ENCODE data around the gene IFIH1.
A peak's percentile ranks its signal among the peaks of the same experiment; 100 is the strongest.

Gene IFIH1

GRCh38 chr2:162277381-162277780 is 41.1 kb downstream of the IFIH1 start:
- H3K27me3 ChIP-seq (ENCODE audit: insufficient read depth, poor library complexity, severe bottlenecking): no peaks in the 10 kb centered on the region
- DNase-seq (ENCODE audit: low read depth in 1 of 2, low spot score in 1 of 2): no peak
- H3K4me3 ChIP-seq (replicated peaks; ENCODE audit: insufficient read depth, low read length): no peak overlapping the region
- no peak for TF ChIP-seq GABPA (IDR thresholded peaks at IDR 0.05; ENCODE audit: low read depth)
- TF ChIP-seq SPI1 (IDR thresholded peaks at IDR 0.05; ENCODE audit: borderline replicate concordance, low read depth): peak; percentile 46; the same call in 1 of the 2 replicates
- TF ChIP-seq, protein P1, sequence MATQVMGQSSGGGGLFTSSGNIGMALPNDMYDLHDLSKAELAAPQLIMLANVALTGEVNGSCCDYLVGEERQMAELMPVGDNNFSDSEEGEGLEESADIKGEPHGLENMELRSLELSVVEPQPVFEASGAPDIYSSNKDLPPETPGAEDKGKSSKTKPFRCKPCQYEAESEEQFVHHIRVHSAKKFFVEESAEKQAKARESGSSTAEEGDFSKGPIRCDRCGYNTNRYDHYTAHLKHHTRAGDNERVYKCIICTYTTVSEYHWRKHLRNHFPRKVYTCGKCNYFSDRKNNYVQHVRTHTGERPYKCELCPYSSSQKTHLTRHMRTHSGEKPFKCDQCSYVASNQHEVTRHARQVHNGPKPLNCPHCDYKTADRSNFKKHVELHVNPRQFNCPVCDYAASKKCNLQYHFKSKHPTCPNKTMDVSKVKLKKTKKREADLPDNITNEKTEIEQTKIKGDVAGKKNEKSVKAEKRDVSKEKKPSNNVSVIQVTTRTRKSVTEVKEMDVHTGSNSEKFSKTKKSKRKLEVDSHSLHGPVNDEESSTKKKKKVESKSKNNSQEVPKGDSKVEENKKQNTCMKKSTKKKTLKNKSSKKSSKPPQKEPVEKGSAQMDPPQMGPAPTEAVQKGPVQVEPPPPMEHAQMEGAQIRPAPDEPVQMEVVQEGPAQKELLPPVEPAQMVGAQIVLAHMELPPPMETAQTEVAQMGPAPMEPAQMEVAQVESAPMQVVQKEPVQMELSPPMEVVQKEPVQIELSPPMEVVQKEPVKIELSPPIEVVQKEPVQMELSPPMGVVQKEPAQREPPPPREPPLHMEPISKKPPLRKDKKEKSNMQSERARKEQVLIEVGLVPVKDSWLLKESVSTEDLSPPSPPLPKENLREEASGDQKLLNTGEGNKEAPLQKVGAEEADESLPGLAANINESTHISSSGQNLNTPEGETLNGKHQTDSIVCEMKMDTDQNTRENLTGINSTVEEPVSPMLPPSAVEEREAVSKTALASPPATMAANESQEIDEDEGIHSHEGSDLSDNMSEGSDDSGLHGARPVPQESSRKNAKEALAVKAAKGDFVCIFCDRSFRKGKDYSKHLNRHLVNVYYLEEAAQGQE (IDR thresholded peaks at IDR 0.05; ENCODE audit: insufficient replicate concordance, low read depth): no peak
- TF ChIP-seq, protein P2, sequence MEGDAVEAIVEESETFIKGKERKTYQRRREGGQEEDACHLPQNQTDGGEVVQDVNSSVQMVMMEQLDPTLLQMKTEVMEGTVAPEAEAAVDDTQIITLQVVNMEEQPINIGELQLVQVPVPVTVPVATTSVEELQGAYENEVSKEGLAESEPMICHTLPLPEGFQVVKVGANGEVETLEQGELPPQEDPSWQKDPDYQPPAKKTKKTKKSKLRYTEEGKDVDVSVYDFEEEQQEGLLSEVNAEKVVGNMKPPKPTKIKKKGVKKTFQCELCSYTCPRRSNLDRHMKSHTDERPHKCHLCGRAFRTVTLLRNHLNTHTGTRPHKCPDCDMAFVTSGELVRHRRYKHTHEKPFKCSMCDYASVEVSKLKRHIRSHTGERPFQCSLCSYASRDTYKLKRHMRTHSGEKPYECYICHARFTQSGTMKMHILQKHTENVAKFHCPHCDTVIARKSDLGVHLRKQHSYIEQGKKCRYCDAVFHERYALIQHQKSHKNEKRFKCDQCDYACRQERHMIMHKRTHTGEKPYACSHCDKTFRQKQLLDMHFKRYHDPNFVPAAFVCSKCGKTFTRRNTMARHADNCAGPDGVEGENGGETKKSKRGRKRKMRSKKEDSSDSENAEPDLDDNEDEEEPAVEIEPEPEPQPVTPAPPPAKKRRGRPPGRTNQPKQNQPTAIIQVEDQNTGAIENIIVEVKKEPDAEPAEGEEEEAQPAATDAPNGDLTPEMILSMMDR (IDR thresholded peaks at IDR 0.05; ENCODE audit: insufficient read depth, low read length): no peak
- H3K27ac ChIP-seq (replicated peaks): no peak overlapping the region

GRCh38 chr2:162267996-162268395 is 50.5 kb downstream of the IFIH1 start:
- Histone ChIP-seq H3K4me3 (replicated peaks; ENCODE audit: insufficient read depth, low read length) (no peak overlapping the region), H3K27me3 (ENCODE audit: insufficient read depth, poor library complexity, severe bottlenecking) (no peaks in the 10 kb centered on the region), H3K27ac (replicated peaks) (no peak overlapping the region)
- DNase-seq (ENCODE audit: low read depth in 1 of 2, low spot score in 1 of 2): no peak
- TF ChIP-seq SPI1 (IDR thresholded peaks at IDR 0.05; ENCODE audit: borderline replicate concordance, low read depth) (no peak), POLR2AphosphoS5 (IDR thresholded peaks at IDR 0.05; ENCODE audit: low read depth) (no peak), GABPA (IDR thresholded peaks at IDR 0.05; ENCODE audit: low read depth) (no peak)
- TF ChIP-seq, protein P1 (IDR thresholded peaks at IDR 0.05; ENCODE audit: insufficient replicate concordance, low read depth): no peak
- TF ChIP-seq, protein P2 (IDR thresholded peaks at IDR 0.05; ENCODE audit: insufficient read depth, low read length): no peak

DNA sequence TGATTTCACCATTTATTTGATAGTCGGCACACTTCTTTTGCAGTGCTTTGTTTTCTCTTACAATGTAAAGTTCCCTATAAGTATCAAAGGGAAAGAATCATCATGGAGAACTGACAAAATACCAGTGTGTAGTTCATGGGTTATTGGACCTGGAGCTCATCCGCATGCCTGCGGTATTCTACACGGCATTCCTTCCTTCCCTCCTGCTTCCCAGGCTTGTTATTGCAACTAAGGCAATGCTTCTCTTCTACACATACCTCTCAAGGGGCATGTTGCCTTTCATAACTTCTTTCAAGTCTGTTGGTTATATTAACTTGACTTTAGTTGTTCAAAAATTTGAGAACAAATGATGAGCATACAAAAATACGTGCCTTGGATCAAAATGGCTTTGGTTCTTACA is 51.0 kb downstream of the IFIH1 start:
- DNase-seq (ENCODE audit: low read depth in 1 of 2, low spot score in 1 of 2): no peak
- H3K27ac ChIP-seq (replicated peaks): no peak overlapping the region
- TF ChIP-seq, protein P2 (IDR thresholded peaks at IDR 0.05; ENCODE audit: insufficient read depth, low read length): no peak
- TF ChIP-seq SPI1 (IDR thresholded peaks at IDR 0.05; ENCODE audit: borderline replicate concordance, low read depth) (no peak), POLR2AphosphoS5 (IDR thresholded peaks at IDR 0.05; ENCODE audit: low read depth) (no peak), GABPA (IDR thresholded peaks at IDR 0.05; ENCODE audit: low read depth) (no peak)
- TF ChIP-seq, protein P1 (IDR thresholded peaks at IDR 0.05; ENCODE audit: insufficient replicate concordance, low read depth): no peak
- no peak overlapping the region for H3K4me3 ChIP-seq (replicated peaks; ENCODE audit: insufficient read depth, low read length)
- no peaks in the 10 kb centered on the region for H3K27me3 ChIP-seq (ENCODE audit: insufficient read depth, poor library complexity, severe bottlenecking)

All from HL-60 (cell line).